Tibial nerve (tissue), 4 donors: ENCODE measurements around the gene ERC2. TPM values are rescaled to one million over a fixed set of nuclear protein-coding genes. Genes with fewer than 3 reads are reported as not detected.

Experiments
- DNase-seq, 2 donors: peaks; one replicate each; pipeline ENCODE4 v3.0.0-alpha.2; 2019; ENCODE audit warnings: low spot score in 2 of 2
- H3K27ac ChIP-seq, 4 donors: fragments of 200-600 bp; sonication (generic) in 3 of 4; one replicate each; pipeline ENCODE4 v1.5.1; 2017 to 2019; ENCODE audit warnings: mild to moderate bottlenecking in 1 of 4
- H3K27me3 ChIP-seq, 2 donors: fragments of 200-600 bp; sonication (generic) in 1 of 2; one replicate each; pipeline versions ENCODE4 v1.5.1 to v1.6.0; 2017 to 2019
- H3K36me3 ChIP-seq, 3 donors: fragments of 200-600 bp; sonication (generic); one replicate each; pipeline ENCODE4 v1.5.1; 2018 to 2019
- H3K4me1 ChIP-seq, 4 donors: fragments of 200-600 bp; sonication (generic) in 3 of 4; one replicate each; pipeline ENCODE4 v1.5.1; 2017 to 2019
- H3K4me3 ChIP-seq, 4 donors: fragments of 200-600 bp; sonication (generic) in 3 of 4; one replicate each; pipeline ENCODE4 v1.5.1; 2017 to 2019; ENCODE audit warnings: mild to moderate bottlenecking in 1 of 4, moderate library complexity in 1 of 4
- H3K9me3 ChIP-seq, 4 donors: fragments of 200-600 bp; sonication (generic) in 3 of 4; one replicate each; pipeline ENCODE4 v1.5.1; 2017 to 2019
- CTCF ChIP-seq, 5 experiments: fragments of 200-600 bp in 3 of 5; fragments of 450-650 bp in 2 of 5; sonication (generic) in 3 of 5; IDR thresholded peaks; one replicate each; pipeline ENCODE4 v1.5.1; 2016 to 2019; ENCODE audit warnings: antibody characterized with exemption in 5 of 5, mild to moderate bottlenecking in 3 of 5, moderate library complexity in 2 of 5
- EP300 ChIP-seq, 2 donors: sonication (generic); formaldehyde crosslinking; IDR thresholded peaks; one replicate each; pipeline ENCODE4 v1.6.1; 2017; ENCODE audit warnings: antibody characterized with exemption in 2 of 2, mild to moderate bottlenecking in 1 of 2
- POLR2A ChIP-seq, 2 donors: fragments of 450-650 bp; IDR thresholded peaks; one replicate each; pipeline ENCODE4 v1.6.1; 2017; ENCODE audit warnings: antibody characterized with exemption in 2 of 2, mild to moderate bottlenecking in 2 of 2, moderate library complexity in 2 of 2
- WGBS, 2 donors: methylation state at CpG; one replicate each; pipeline ENCODE4 v1.1.5; 2018; 5-methylcytosine and 5-hydroxymethylcytosine counted together
- total RNA-seq, 4 donors: library from RNA; depleted of rRNA; stranded (reverse); fragments of >200 nt; gene quantifications; one replicate each; pipeline ENCODE4 v1.1.0, GENCODE V29; 2016

ERC2 gene
- total RNA-seq, 4 donors from 2014 or later, result 0.84 to 0.98 (median 0.90) TPM; not detected in 1

- Histone ChIP-seq H3K36me3 (peaks cover 0 to 5% (median 0%) of the 10 kb centered on the region in 3 donors), H3K9me3 (no peaks in the 10 kb centered on the region), H3K4me1 (no peaks in the 10 kb centered on the region), H3K27me3 (peaks cover 0 to 18% of the 10 kb centered on the region in 2 donors), H3K27ac (no peak overlapping the region), H3K4me3 (no peak overlapping the region)
- TF ChIP-seq POLR2A (IDR thresholded peaks at IDR 0.05) (no peak), CTCF (IDR thresholded peaks at IDR 0.05) (no peak), EP300 (IDR thresholded peaks at IDR 0.05) (no peak)
- DNase-seq, result no peak
- 92 to 95% methylated on average over 6 of the region's 6 CpGs for WGBS, 2 donors
These were observed 994.5 kb downstream of the ERC2 start for GRCh38 chr3:55473788-55474187.

GRCh38 chr3:55471522-55472280 is 996.6 kb downstream of the ERC2 start:
- Histone ChIP-seq H3K27ac (no peak overlapping the region), H3K27me3 (no peaks in the 10 kb centered on the region), H3K9me3 (no peaks in the 10 kb centered on the region), H3K4me3 (no peak overlapping the region), H3K36me3 (peaks cover 0 to 5% (median 0%) of the 10 kb centered on the region in 3 donors), H3K4me1 (no peaks in the 10 kb centered on the region)
- no peak for DNase-seq
- WGBS, 2 donors, result 72 to 73% methylated on average over 8 of the region's 8 CpGs
- TF ChIP-seq CTCF (IDR thresholded peaks at IDR 0.05) (no peak), POLR2A (IDR thresholded peaks at IDR 0.05) (no peak), EP300 (IDR thresholded peaks at IDR 0.05) (no peak)

- no peak overlapping the region for H3K4me3 ChIP-seq
- WGBS, 2 donors, result 85 to 98% methylated on average over 3 to 4 of the region's 4 CpGs
- no peaks in the 10 kb centered on the region for H3K9me3 ChIP-seq
- H3K36me3 ChIP-seq, result peaks cover 0 to 5% (median 0%) of the 10 kb centered on the region in 3 donors
- no peaks in the 10 kb centered on the region for H3K4me1 ChIP-seq
- TF ChIP-seq CTCF (IDR thresholded peaks at IDR 0.05) (no peak), EP300 (IDR thresholded peaks at IDR 0.05) (no peak), POLR2A (IDR thresholded peaks at IDR 0.05) (no peak)
- no peak overlapping the region for H3K27ac ChIP-seq
- no peak for DNase-seq
- no peaks in the 10 kb centered on the region for H3K27me3 ChIP-seq
These were observed 997.2 kb downstream of the ERC2 start for GRCh38 chr3:55471084-55471483.

GRCh38 chr3:55469957-55470526 is 998.2 kb downstream of the ERC2 start:
- H3K36me3 ChIP-seq, result peaks cover 0 to 5% (median 0%) of the 10 kb centered on the region in 3 donors
- no peak for TF ChIP-seq CTCF (IDR thresholded peaks at IDR 0.05)
- no peak for TF ChIP-seq EP300 (IDR thresholded peaks at IDR 0.05)
- TF ChIP-seq POLR2A (IDR thresholded peaks at IDR 0.05), result no peak
- no peaks in the 10 kb centered on the region for H3K27me3 ChIP-seq
- no peak overlapping the region for H3K27ac ChIP-seq
- WGBS, 2 donors, result 95% methylated on average over 28 to 31 of the region's 32 CpGs
- no peak overlapping the region for H3K4me3 ChIP-seq
- no peak for DNase-seq
- H3K4me1 ChIP-seq, result no peaks in the 10 kb centered on the region
- H3K9me3 ChIP-seq, result no peaks in the 10 kb centered on the region

GRCh38 chr3:55468251-55468650 is 1000.0 kb downstream of the ERC2 start:
- H3K4me3 ChIP-seq, result no peak overlapping the region
- WGBS, 2 donors, result 89 to 90% methylated on average over 5 of the region's 5 CpGs
- DNase-seq, result no peak
- no peak overlapping the region for H3K27ac ChIP-seq
- no peak for TF ChIP-seq EP300 (IDR thresholded peaks at IDR 0.05)
- no peak for TF ChIP-seq POLR2A (IDR thresholded peaks at IDR 0.05)
- no peak for TF ChIP-seq CTCF (IDR thresholded peaks at IDR 0.05)
- H3K9me3 ChIP-seq, result no peaks in the 10 kb centered on the region
- peaks cover 0 to 5% (median 0%) of the 10 kb centered on the region in 3 donors for H3K36me3 ChIP-seq
- no peaks in the 10 kb centered on the region for H3K4me1 ChIP-seq
- H3K27me3 ChIP-seq, result no peaks in the 10 kb centered on the region
